CD14-positive monocyte (primary cell): ENCODE results near the gene MYOCD. TPM values are rescaled to one million over a fixed set of nuclear protein-coding genes. Genes with fewer than 3 reads are reported as not detected.

Source experiments
- DNase-seq, 3 donors: peaks; one replicate each; pipeline ENCODE4 v3.0.0-alpha.2; 2011 to 2022
- H2AFZ ChIP-seq: 2 replicates; pipeline ENCODE4 v1.6.0; 2012; ENCODE audit warnings: mild to moderate bottlenecking, low read depth, low read length, inconsistent platforms; ENCODE audit not compliant: insufficient read depth, poor library complexity, severe bottlenecking
- H3K27ac ChIP-seq, 2 donors: 1 replicate in 1 of 2; 2 replicates in 1 of 2; pipeline ENCODE4 v1.5.1; 2012 to 2013; ENCODE audit warnings: low read length in 2 of 2, control low read depth in 1 of 2, inconsistent platforms in 1 of 2, low read depth in 1 of 2, mild to moderate bottlenecking in 1 of 2
- H3K27me3 ChIP-seq, 2 donors: one replicate each; pipeline versions ENCODE4 v1.6.0 to v1.6.1; 2011 to 2013; ENCODE audit warnings: low read length in 2 of 2; ENCODE audit not compliant: control insufficient read depth in 2 of 2, insufficient read depth in 2 of 2
- H3K36me3 ChIP-seq, 2 donors: replicated peaks in 1 of 2; 1 replicate in 1 of 2; 2 replicates in 1 of 2; pipeline versions ENCODE4 v1.5.1 to v1.6.1; 2012 to 2013; ENCODE audit warnings: low read length in 2 of 2, control low read depth in 1 of 2, inconsistent platforms in 1 of 2, mild to moderate bottlenecking in 1 of 2; ENCODE audit not compliant: insufficient read depth in 2 of 2, control insufficient read depth in 1 of 2
- H3K4me1 ChIP-seq, 2 donors: 1 replicate in 1 of 2; 2 replicates in 1 of 2; pipeline versions ENCODE4 v1.5.1 to v1.6.1; 2012 to 2013; ENCODE audit warnings: low read length in 2 of 2, control low read depth in 1 of 2, inconsistent platforms in 1 of 2, mild to moderate bottlenecking in 1 of 2, moderate library complexity in 1 of 2; ENCODE audit not compliant: insufficient read depth in 2 of 2, control insufficient read depth in 1 of 2
- H3K4me2 ChIP-seq: replicated peaks from 2 replicates; pipeline ENCODE3; 2012; ENCODE audit warnings: low read length, moderate library complexity, mild to moderate bottlenecking; ENCODE audit not compliant: poor library complexity, severe bottlenecking; ENCODE audit errors: extremely low read depth
- H3K4me3 ChIP-seq, 3 experiments: fragments of 200-600 bp in 1 of 3; sonication (generic) in 1 of 3; replicated peaks in 1 of 3; 1 replicate in 2 of 3; 2 replicates in 1 of 3; pipeline ENCODE4 v1.5.1; 2011 to 2013; ENCODE audit warnings: low read length in 3 of 3, mild to moderate bottlenecking in 3 of 3, control low read depth in 2 of 3, low read depth in 2 of 3, inconsistent platforms in 1 of 3, moderate library complexity in 1 of 3
- H3K79me2 ChIP-seq: 2 replicates; pipeline ENCODE4 v1.6.0; 2012; ENCODE audit warnings: mild to moderate bottlenecking, control low read depth, inconsistent platforms, low read length, moderate library complexity; ENCODE audit not compliant: insufficient read depth
- H3K9ac ChIP-seq: 2 replicates; pipeline ENCODE4 v1.6.0; 2017; ENCODE audit warnings: low read length, mild to moderate bottlenecking; ENCODE audit not compliant: insufficient read depth, poor library complexity, severe bottlenecking
- H3K9me3 ChIP-seq, 2 donors: replicated peaks in 1 of 2; 1 replicate in 1 of 2; 2 replicates in 1 of 2; pipeline versions ENCODE4 v1.5.1 to v1.6.1; 2012 to 2013; ENCODE audit warnings: low read length in 2 of 2, control low read depth in 1 of 2; ENCODE audit not compliant: control insufficient read depth in 1 of 2, insufficient read depth in 1 of 2
- H4K20me1 ChIP-seq: 2 replicates; pipeline ENCODE4 v1.6.0; 2012; ENCODE audit warnings: mild to moderate bottlenecking, low read length, control low read depth, moderate library complexity; ENCODE audit not compliant: insufficient read depth
- H3K27ac Mint-ChIP-seq, 7 donors: one replicate each; pipeline ENCODE4 v1.8.0; 2020; ENCODE audit warnings: mild to moderate bottlenecking in 7 of 7, mixed read lengths in 7 of 7, moderate library complexity in 6 of 7, inconsistent platforms in 2 of 7
- H3K27me3 Mint-ChIP-seq, 3 donors: one replicate each; pipeline ENCODE4 v1.8.0; 2021 to 2022; ENCODE audit warnings: low read depth in 3 of 3, mild to moderate bottlenecking in 3 of 3, mixed read lengths in 3 of 3, moderate library complexity in 3 of 3, inconsistent platforms in 1 of 3
- H3K36me3 Mint-ChIP-seq, 2 donors: one replicate each; pipeline ENCODE4 v1.8.0; 2020; ENCODE audit warnings: mixed read lengths in 2 of 2, inconsistent platforms in 1 of 2, mild to moderate bottlenecking in 1 of 2
- H3K4me1 Mint-ChIP-seq: one replicate; pipeline ENCODE4 v1.8.0; 2020; ENCODE audit warnings: mild to moderate bottlenecking, mixed read lengths
- H3K4me3 Mint-ChIP-seq, 2 donors: one replicate each; pipeline ENCODE4 v1.8.0; 2020; ENCODE audit warnings: mild to moderate bottlenecking in 2 of 2, mixed read lengths in 2 of 2, moderate library complexity in 1 of 2
- H3K9me3 Mint-ChIP-seq, 7 donors: one replicate each; pipeline ENCODE4 v1.8.0; 2020 to 2022; ENCODE audit warnings: mixed read lengths in 7 of 7, mild to moderate bottlenecking in 6 of 7, moderate library complexity in 6 of 7, inconsistent platforms in 2 of 7
- WGBS: methylation state at CpG from one replicate; pipeline ENCODE4 v1.1.5; 2013; ENCODE audit warnings: missing lambda C conversion rate; ENCODE audit not compliant: insufficient coverage; 5-methylcytosine and 5-hydroxymethylcytosine counted together
- intact Hi-C, 2 donors: fragments of 100-400 bp; cut with micrococcal nuclease; formaldehyde crosslinking; loops; one replicate each; pipeline versions ENCODE4 v1.15.0 to v1.15.1; 2023
- polyA plus RNA-seq, 3 donors: library from polyadenylated mRNA; depleted of rRNA in 1 of 3; unstranded in 2 of 3; stranded (reverse) in 1 of 3; fragments of 300-500 nt in 2 of 3; fragments of >200 nt in 1 of 3; fragmentation: Illumina TruSeq in 2 of 3; gene quantifications; 1 replicate in 2 of 3; 2 replicates in 1 of 3; pipeline ENCODE4 v1.2.3, GENCODE V29; 2012 to 2021
- TF ChIP-seq, protein P1 (sequence below): fragments of 200-600 bp; IDR thresholded peaks from one replicate; pipeline ENCODE4 v1.8.0; 2022; ENCODE audit warnings: antibody characterized with exemption, mild to moderate bottlenecking

Gene MYOCD
- polyA plus RNA-seq, 3 donors, result not detected

DNA sequence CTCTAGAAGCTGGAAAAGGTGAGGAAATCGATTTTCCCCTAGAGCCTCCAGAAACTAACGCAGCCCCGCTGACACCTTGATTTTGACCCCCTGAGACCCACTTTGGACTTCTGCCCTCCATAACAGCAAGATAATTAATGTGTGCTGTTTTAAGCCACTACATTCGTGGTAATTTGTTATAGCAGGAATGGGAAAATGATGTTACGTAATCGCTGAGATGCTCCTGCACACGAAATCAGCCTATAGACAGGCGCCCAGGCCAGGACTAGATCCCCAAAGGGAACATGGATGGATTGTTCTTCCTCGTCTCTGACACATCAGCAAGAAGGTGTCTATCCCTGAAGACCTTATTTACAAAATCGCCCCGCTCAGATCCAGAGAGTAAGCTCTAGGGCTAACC is 1.4 kb upstream of the MYOCD start:
- Histone ChIP-seq H4K20me1 (no peaks in the 10 kb centered on the region), H3K4me1 (no peaks in the 10 kb centered on the region), H3K9ac (no peak overlapping the region), H3K4me2 (no peak overlapping the region), H3K27ac (no peak overlapping the region), H3K36me3 (no peaks in the 10 kb centered on the region), H3K4me3 (no peak overlapping the region), H3K27me3 (peaks cover 24 to 38% of the 10 kb centered on the region in 2 donors), H3K9me3 (peaks cover 0 to 16% of the 10 kb centered on the region in 2 donors), H3K79me2 (no peaks in the 10 kb centered on the region), H2AFZ (no peak overlapping the region)
- Mint-ChIP-seq H3K36me3 (peaks cover 0 to 4% of the 10 kb centered on the region in 2 donors), H3K4me1 (peaks cover 4% of the 10 kb centered on the region), H3K9me3 (peaks cover 0 to 10% (median 3%) of the 10 kb centered on the region in 7 donors), H3K27me3 (peaks cover 41 to 49% (median 44%) of the 10 kb centered on the region in 3 donors), H3K27ac (no peak overlapping the region), H3K4me3 (peak overlapping the region in 1 of 2 donors; percentile 77)
- no peak for DNase-seq
- intact Hi-C loops, result no loop called here
- TF ChIP-seq, protein P1, sequence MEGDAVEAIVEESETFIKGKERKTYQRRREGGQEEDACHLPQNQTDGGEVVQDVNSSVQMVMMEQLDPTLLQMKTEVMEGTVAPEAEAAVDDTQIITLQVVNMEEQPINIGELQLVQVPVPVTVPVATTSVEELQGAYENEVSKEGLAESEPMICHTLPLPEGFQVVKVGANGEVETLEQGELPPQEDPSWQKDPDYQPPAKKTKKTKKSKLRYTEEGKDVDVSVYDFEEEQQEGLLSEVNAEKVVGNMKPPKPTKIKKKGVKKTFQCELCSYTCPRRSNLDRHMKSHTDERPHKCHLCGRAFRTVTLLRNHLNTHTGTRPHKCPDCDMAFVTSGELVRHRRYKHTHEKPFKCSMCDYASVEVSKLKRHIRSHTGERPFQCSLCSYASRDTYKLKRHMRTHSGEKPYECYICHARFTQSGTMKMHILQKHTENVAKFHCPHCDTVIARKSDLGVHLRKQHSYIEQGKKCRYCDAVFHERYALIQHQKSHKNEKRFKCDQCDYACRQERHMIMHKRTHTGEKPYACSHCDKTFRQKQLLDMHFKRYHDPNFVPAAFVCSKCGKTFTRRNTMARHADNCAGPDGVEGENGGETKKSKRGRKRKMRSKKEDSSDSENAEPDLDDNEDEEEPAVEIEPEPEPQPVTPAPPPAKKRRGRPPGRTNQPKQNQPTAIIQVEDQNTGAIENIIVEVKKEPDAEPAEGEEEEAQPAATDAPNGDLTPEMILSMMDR, result no peak
- 76% methylated on average over 7 of the region's 11 CpGs for WGBS

- H4K20me1 ChIP-seq, result no peaks in the 10 kb centered on the region
- H3K36me3 ChIP-seq, result no peaks in the 10 kb centered on the region
- H3K9ac ChIP-seq, result no peak overlapping the region
- peaks cover 0 to 16% of the 10 kb centered on the region in 2 donors for H3K9me3 ChIP-seq
- H3K27me3 ChIP-seq, result peaks cover 24 to 38% of the 10 kb centered on the region in 2 donors
- no peaks in the 10 kb centered on the region for H3K79me2 ChIP-seq
- Mint-ChIP-seq H3K27me3 (peaks cover 42 to 51% (median 45%) of the 10 kb centered on the region in 3 donors), H3K27ac (peak overlapping the region in 1 of 7 donors; percentile 69), H3K4me1 (peaks cover 4% of the 10 kb centered on the region), H3K4me3 (peak overlapping the region; percentile 20 to 77), H3K36me3 (peaks cover 0 to 4% of the 10 kb centered on the region in 2 donors), H3K9me3 (peaks cover 0 to 10% (median 3%) of the 10 kb centered on the region in 7 donors)
- no peak overlapping the region for H3K4me2 ChIP-seq
- TF ChIP-seq, protein P1, result no peak
- H2AFZ ChIP-seq, result no peak overlapping the region
- no peak overlapping the region for H3K4me3 ChIP-seq
- no peaks in the 10 kb centered on the region for H3K4me1 ChIP-seq
- intact Hi-C loops, result no loop called here
- no peak for DNase-seq
- H3K27ac ChIP-seq, result no peak overlapping the region
- 44% methylated on average over 5 of the region's 11 CpGs for WGBS
Measured at GRCh38 chr17:12664894-12665262, 812 bp upstream of the MYOCD start.
